ENCODE measurements around the gene FBXW8. TPM values are rescaled to one million over a fixed set of nuclear protein-coding genes. Genes with fewer than 3 reads are reported as not detected.

The FBXW8 gene
- total and polyA plus RNA-seq, 2 donors (not counting 1 experiment from before 2014, with no cell fraction given): 11.7 to 20.9 TPM

- no peaks in the 10 kb centered on the region for H3K9me3 ChIP-seq (ENCODE audit: control insufficient read depth, insufficient read depth, low read depth, low read length)
- no peak overlapping the region for H3K27ac ChIP-seq (ENCODE audit: insufficient read depth, low read length)
- no peaks in the 10 kb centered on the region for H3K36me3 ChIP-seq (ENCODE audit: control insufficient read depth, insufficient read depth, low read length)
- TF ChIP-seq EZH2 (IDR thresholded peaks at IDR 0.05; ENCODE audit: low read length, missing control alignments) (no peak), CTCF (conservative IDR thresholded peaks at IDR 0.05 in 1 of 2, IDR thresholded peaks at IDR 0.05 in 1 of 2; ENCODE audit: low read depth in 1 of 2, low read length in 2 of 2) (no peak)
- H4K20me1 ChIP-seq (ENCODE audit: control insufficient read depth, extremely low read depth, insufficient read depth, low read length): no peaks in the 10 kb centered on the region
- H3K9ac ChIP-seq (ENCODE audit: insufficient read depth, low read length): no peak overlapping the region
- no peaks in the 10 kb centered on the region for H3K79me2 ChIP-seq (ENCODE audit: control insufficient read depth, insufficient read depth, low read length)
- no peak overlapping the region for H3K4me3 ChIP-seq (replicated peaks in 1 of 4; ENCODE audit: control extremely low read depth in 1 of 4, insufficient read depth in 1 of 4, low read depth in 3 of 4, low read length in 4 of 4)
- H3K4me2 ChIP-seq (ENCODE audit: extremely low read depth, insufficient read depth, low read length): no peak overlapping the region
- H2AFZ ChIP-seq (ENCODE audit: low read length): no peak overlapping the region
- DNase-seq (ENCODE audit: low read depth in 2 of 2): no peak
- peaks cover 3% of the 10 kb centered on the region for H3K4me1 ChIP-seq (ENCODE audit: control insufficient read depth, extremely low read depth, insufficient read depth, low read length)
- H3K27me3 ChIP-seq (ENCODE audit: control insufficient read depth, insufficient read depth, low read length): no peaks in the 10 kb centered on the region
These were observed 133.6 kb downstream of the FBXW8 start for GRCh38 chr12:117044311-117044710.

DNA sequence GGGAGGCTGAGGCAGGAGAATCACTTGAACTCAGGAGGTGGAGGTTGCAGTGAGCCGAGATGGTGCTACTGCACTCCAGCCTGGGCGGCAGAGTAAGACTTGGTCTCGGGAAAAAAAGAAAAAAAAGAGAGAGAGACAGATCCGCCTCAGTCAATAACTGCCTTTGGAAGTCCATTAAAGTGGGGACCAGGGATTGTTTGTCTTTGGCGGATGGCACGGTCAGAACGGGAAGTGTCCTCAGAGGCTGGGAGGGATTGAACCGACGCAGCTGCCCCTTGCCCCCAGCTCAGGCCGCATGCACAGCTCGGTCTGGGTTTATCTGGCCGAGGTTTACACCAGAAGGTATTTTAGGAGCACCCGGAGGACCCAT lies 134.0 kb downstream of the FBXW8 start:
- Histone ChIP-seq H4K20me1 (ENCODE audit: control insufficient read depth, extremely low read depth, insufficient read depth, low read length) (no peaks in the 10 kb centered on the region), H3K4me1 (ENCODE audit: control insufficient read depth, extremely low read depth, insufficient read depth, low read length) (peaks cover 3% of the 10 kb centered on the region), H3K79me2 (ENCODE audit: control insufficient read depth, insufficient read depth, low read length) (no peaks in the 10 kb centered on the region), H3K9ac (ENCODE audit: insufficient read depth, low read length) (no peak overlapping the region), H3K27me3 (ENCODE audit: control insufficient read depth, insufficient read depth, low read length) (no peaks in the 10 kb centered on the region), H3K36me3 (ENCODE audit: control insufficient read depth, insufficient read depth, low read length) (no peaks in the 10 kb centered on the region), H3K4me2 (ENCODE audit: extremely low read depth, insufficient read depth, low read length) (no peak overlapping the region), H3K4me3 (replicated peaks in 1 of 4; ENCODE audit: control extremely low read depth in 1 of 4, insufficient read depth in 1 of 4, low read depth in 3 of 4, low read length in 4 of 4) (no peak overlapping the region), H3K9me3 (ENCODE audit: control insufficient read depth, insufficient read depth, low read depth, low read length) (no peaks in the 10 kb centered on the region), H3K27ac (ENCODE audit: insufficient read depth, low read length) (no peak overlapping the region), H2AFZ (ENCODE audit: low read length) (no peak overlapping the region)
- TF ChIP-seq CTCF (conservative IDR thresholded peaks at IDR 0.05 in 1 of 2, IDR thresholded peaks at IDR 0.05 in 1 of 2; ENCODE audit: low read depth in 1 of 2, low read length in 2 of 2): no peak
- no peak for TF ChIP-seq EZH2 (IDR thresholded peaks at IDR 0.05; ENCODE audit: low read length, missing control alignments)
- DNase-seq (ENCODE audit: low read depth in 2 of 2): no peak

DNA sequence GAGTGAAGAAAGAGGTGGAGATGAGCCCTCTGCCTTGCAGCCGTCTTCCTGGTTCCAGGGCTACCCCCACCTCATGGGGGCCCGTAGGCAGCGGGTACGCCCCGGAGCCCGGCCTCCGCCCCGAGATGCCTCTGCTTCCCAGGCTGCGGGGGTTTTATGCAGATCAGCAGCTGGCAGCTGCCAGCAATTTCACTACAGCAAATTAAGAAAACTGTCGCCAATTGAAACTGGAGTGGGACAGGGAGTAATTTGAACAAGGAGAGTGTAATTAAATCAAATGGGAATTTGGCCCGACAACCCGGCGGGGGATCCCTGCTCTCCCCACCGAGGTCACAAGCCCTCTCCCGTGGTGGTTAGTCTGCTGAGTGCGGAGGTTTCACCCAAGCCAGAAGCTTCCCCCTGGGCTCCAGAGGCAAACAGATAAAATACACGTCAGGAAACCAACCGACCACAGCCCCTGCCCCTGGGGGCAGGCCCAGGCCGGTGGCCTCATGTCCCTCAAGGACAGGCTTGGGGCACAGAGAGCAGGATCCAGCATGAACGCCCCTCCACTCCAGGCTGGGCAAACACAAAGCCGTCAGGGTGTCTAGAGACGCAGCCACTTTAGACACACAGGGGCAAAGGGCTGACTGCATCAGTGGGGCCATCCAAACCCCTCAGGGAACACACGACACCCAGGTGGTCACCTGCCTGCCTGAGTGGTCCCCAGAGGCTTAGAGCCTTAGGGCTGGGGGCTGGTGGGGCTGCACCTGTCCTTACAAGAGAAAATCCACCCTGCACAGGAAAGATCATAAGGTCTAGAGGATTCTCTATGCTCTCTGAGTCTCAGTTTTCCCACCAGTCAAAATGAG lies 134.6 kb downstream of the FBXW8 start:
- Histone ChIP-seq H3K4me1 (ENCODE audit: control insufficient read depth, extremely low read depth, insufficient read depth, low read length) (peaks cover 3% of the 10 kb centered on the region), H3K9me3 (ENCODE audit: control insufficient read depth, insufficient read depth, low read depth, low read length) (no peaks in the 10 kb centered on the region), H3K36me3 (ENCODE audit: control insufficient read depth, insufficient read depth, low read length) (no peaks in the 10 kb centered on the region), H4K20me1 (ENCODE audit: control insufficient read depth, extremely low read depth, insufficient read depth, low read length) (no peaks in the 10 kb centered on the region), H2AFZ (ENCODE audit: low read length) (no peak overlapping the region), H3K27ac (ENCODE audit: insufficient read depth, low read length) (no peak overlapping the region), H3K4me3 (replicated peaks in 1 of 4; ENCODE audit: control extremely low read depth in 1 of 4, insufficient read depth in 1 of 4, low read depth in 3 of 4, low read length in 4 of 4) (no peak overlapping the region), H3K27me3 (ENCODE audit: control insufficient read depth, insufficient read depth, low read length) (no peaks in the 10 kb centered on the region), H3K9ac (ENCODE audit: insufficient read depth, low read length) (no peak overlapping the region), H3K4me2 (ENCODE audit: extremely low read depth, insufficient read depth, low read length) (no peak overlapping the region), H3K79me2 (ENCODE audit: control insufficient read depth, insufficient read depth, low read length) (no peaks in the 10 kb centered on the region)
- TF ChIP-seq CTCF (conservative IDR thresholded peaks at IDR 0.05 in 1 of 2, IDR thresholded peaks at IDR 0.05 in 1 of 2; ENCODE audit: low read depth in 1 of 2, low read length in 2 of 2) (no peak), EZH2 (IDR thresholded peaks at IDR 0.05; ENCODE audit: low read length, missing control alignments) (no peak)
- no peak for DNase-seq (ENCODE audit: low read depth in 2 of 2)
